GM19328 (cell line): Measurements from ENCODE around the gene LCAT.
"Not testable (repeated sequence)": the region's sequence is repeated elsewhere in the genome, so short reads cannot be mapped to it uniquely, and the experiment has no call there.

Experiments
- ATAC-seq: cut with Tn5 transposase; IDR thresholded peaks from one replicate; pipeline ENCODE4 v1.9.1; 2021; ENCODE audit warnings: mild to moderate bottlenecking, moderate library complexity; ENCODE audit not compliant: unreplicated experiment

The LCAT gene, protein sequence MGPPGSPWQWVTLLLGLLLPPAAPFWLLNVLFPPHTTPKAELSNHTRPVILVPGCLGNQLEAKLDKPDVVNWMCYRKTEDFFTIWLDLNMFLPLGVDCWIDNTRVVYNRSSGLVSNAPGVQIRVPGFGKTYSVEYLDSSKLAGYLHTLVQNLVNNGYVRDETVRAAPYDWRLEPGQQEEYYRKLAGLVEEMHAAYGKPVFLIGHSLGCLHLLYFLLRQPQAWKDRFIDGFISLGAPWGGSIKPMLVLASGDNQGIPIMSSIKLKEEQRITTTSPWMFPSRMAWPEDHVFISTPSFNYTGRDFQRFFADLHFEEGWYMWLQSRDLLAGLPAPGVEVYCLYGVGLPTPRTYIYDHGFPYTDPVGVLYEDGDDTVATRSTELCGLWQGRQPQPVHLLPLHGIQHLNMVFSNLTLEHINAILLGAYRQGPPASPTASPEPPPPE

DNA sequence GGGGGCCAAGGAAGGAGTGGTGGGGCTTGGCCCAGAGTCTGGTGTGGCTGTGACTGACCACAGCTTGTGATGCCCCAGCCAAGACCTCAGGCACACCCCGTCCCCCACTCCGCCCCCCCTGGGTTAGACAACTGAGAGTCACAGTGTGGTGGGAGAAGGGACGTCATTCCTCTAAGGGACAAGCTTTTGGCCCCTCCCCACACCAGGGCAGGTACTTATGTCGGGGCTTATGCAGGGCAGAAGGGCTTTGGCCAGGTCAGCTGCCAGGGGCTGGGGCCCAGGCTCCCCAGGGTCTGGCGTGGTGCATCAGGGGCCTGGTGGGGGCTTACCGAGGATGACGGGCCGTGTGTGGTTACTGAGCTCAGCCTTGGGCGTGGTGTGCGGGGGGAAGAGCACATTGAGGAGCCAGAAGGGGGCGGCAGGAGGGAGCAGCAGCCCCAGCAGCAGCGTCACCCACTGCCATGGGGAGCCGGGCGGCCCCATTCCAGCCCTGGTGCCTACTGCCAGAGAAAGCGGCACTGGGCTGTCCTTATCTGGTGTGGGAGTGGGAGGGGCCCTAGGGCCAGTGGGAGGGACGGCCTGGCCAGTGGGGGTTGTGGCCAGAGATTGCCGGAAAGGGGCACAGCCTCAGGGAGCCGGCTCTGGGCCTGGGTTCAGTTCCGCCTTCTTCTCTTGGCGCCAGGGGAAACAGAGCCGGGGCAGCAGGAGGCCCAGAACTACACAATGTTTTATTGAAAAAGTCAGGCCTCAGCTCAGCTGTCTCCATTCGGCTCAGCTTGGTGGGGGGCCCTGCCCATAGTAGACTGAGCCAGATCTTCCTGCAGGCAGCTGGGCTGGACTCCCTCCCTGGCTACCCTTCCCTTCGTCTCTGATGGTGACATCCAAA is at the start of gene LCAT:
Gene LCAT (minus strand): TSS at position 502 of the 886 bp plus-strand sequence. CDS start 19 bp downstream, at position 483.
- ATAC-seq: no peak

- ATAC-seq: peak; percentile 77
Measured at GRCh38 chr16:67993207-67994039, 49.5 kb upstream of the LCAT start.

DNA sequence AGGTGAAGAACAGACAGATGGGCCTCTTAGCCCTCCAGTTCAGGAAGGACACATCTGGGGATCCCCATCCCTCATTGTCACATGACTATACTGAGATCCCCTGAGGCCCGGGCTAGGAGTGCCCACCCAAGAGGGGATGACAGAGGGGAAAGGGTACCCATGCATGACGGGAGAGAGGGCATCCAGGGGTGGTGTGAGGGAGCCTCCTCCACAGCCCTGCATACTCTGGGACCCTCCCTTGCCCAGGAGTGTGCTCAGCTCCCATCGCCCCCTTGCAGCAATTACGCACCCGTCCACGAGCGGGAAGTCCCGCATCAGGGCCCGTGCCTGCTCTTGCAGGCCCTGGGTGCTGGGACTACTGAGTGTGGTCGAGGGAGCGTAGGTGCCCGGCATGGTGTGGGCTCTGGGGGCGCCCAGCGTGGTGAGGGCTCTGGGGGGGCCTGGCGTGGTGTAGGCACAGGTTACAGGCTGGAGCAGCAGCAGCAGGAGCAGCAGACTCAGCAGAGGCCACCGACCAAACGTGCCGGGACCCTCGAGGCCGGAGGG is 48.8 kb upstream of the LCAT start:
- peak; percentile 7 for ATAC-seq

DNA sequence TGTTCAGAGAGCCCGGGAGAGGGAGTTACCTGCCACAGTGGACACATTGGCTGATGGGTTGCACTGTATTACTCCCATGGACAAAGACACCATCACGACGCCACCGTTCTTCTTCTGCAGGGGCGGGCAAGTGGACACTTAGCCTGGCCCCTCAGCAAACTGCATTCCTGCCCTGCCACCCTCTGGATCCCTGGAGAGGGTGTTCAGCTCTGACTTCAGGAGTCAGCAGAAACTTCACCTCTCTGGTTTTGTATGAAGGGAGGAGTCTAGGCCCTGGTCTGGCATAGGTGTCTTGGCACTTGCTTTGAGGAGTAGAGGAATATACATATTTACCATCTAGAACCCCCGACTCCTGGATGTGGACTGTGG is 46.1 kb upstream of the LCAT start:
- ATAC-seq: no peak

DNA sequence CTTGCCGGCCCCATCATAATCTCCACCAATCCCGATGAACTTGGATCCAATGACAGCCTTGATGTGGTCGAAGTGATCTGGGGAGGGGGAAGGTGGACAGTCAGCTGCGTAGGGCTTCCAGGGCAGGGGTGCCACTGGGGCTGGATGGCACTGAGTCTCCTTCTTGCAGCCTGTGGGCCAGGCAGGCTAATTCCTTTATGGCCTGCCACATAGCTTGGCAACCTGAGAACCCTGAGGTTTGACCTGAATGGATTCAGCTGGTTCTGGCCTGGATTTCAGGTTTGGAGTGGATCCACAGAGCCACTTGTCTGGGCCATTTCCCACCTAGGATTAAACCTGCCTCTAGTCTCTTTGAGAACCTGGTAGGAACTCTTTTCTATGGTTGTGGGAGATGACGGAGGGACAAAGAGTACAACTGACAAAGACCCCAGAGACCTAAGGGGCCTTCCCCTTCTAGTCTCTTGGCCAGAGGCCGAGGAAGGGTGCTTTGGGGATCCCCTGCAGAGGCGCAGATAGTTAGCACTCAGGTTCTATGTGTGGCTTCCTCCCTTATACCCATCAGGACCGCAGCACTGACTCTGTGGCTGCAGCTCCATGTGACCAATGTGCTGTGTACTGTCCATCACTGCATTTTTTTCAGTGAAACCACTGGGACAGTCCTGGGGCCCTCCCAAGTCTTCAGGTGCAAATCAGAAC is 45.5 kb upstream of the LCAT start:
- no peak for ATAC-seq

DNA sequence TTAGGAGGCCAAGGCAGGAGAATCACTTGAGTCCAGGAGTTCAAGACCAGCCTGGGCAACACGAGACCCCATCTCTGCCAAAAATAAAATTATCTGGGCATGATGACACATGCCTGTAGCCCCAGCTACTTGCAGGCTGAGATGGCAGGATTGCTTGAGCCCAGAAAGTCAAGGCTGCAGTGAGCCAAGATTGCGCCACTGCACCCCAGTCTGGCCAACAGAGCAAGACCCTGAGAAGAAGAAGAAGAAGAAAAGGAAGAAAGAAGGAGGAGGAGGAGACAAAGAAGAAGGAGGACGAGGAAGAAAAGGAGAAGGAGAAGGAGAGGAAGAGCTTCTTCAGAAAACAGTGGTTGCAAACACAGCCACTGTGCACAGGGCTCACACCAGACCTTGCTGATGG is 44.8 kb upstream of the LCAT start:
- no peak for ATAC-seq

DNA sequence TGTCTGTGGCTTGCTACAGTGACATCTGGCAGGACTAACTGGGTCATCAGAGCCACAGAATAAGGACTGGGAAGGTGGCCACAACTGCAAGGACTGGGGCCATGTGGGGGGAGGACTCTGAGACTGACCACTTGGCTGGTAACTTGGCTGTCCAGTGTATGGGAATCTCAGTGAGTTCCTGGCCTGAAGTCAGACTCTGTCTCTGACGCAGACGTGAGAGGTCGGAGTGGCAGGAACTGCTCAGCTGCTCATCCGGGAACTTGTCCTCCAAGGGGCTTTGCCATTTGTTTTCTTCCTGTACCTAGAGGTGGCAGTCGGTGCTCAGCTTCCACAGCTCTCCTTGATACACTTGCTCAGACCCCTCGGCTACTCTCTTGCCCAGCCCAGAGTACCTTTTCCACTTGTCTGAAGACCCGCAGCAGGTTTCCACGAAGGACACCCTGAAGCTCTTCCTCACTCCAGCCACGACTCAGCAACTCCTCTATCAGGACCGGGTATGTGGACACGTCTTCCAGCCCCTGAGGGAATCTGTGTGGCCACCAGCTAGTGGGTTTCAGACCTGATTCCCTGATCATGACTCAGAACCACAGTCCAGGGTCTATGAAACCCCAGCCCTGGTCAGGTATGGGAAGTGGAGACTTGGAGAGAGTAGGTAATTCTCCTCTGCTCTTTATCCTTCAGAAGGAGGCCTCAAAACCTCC is 43.7 kb upstream of the LCAT start:
- no peak for ATAC-seq

DNA sequence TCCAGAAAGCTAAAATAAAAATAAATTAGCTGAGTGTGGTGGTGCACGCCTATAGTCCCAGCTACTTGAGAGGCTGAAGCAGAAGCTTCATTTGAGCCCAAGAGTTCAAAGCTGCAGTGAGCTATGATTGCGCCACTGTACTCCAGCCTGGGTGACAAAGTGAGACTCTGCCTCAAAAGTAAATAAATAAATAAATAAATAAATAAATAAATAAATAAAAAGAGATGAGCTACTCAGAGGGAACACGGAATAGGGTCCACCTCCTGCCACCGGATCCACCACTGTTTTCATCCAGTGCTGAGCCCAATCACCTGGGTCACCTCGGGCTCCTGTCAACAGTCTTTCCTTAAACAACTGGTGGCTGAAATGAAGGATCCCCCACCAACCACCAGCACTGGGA is 43.0 kb upstream of the LCAT start:
- ATAC-seq: no peak

DNA sequence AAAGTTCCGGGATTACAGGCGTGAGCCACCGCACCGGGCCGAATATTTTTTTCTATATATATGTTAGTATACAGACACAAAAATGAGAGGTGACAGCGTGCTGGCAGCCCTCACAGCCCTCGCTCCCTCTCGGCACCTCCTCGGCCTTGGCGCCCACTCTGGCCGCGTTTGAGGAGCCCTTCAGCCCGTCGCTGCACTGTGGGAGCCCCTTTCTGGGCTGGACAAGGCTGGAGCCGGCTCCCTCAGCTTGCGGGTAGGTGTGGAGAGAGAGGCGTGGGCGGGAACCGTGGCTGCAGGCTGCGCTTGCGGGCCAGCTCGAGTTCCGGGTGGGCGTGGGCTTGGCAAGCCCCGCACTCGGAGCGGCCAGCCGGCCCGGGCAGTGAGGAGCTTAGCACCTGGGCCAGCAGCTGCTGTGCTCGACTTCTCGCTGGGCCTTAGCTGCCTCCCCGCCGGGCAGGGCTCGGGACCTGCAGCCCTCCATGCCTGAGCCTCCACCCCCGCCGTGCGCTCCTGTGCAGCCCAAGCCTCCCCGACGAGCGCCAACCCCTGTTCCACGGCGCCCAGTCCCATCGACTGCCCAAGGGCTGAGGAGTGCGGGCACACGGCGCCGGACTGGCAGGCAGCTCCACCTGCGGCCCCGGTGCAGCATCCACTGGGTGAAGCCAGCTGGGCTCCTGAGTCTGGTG is 38.2 kb upstream of the LCAT start:
- no peak for ATAC-seq

DNA sequence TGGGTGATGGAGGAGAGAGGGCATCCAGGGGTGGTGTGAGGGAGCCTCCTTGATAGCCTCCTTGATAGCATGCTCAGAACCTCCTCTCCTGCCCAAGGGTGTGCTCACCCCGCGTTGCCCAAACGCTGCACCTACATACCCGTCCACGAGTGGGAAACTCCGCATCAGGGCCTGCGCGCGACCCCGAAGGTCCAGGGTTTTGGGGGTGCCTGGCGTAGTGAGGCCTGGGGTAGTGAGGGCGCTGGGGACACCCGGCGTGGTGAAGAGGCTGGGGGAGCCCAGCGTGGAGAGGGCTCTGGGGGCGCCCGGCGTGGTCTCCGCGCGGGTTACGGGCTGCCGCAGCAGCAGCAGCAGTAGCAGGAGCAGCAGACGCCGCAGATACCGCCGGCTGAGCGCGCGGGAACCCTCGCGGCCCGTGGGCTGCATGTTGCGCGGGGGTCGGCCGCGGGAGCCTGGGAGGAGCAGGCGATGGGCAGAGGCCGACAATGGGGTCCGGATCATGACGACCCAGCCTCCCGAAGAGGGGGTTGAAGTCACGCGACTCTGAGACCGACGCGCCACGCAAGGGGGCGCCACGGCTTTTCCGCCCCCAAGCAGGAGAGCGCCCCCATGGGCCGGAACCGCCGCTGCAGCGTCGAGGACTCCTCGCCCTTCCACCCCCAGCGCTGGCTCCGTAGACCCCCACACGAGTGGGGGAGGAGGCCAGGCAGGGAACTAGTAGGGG is 36.2 kb upstream of the LCAT start, which contains the start of gene DPEP3:
Gene DPEP3 (minus strand): TSS at position 545 of the 724 bp plus-strand sequence. CDS start 119 bp downstream, at position 426.
- ATAC-seq: no peak

DNA sequence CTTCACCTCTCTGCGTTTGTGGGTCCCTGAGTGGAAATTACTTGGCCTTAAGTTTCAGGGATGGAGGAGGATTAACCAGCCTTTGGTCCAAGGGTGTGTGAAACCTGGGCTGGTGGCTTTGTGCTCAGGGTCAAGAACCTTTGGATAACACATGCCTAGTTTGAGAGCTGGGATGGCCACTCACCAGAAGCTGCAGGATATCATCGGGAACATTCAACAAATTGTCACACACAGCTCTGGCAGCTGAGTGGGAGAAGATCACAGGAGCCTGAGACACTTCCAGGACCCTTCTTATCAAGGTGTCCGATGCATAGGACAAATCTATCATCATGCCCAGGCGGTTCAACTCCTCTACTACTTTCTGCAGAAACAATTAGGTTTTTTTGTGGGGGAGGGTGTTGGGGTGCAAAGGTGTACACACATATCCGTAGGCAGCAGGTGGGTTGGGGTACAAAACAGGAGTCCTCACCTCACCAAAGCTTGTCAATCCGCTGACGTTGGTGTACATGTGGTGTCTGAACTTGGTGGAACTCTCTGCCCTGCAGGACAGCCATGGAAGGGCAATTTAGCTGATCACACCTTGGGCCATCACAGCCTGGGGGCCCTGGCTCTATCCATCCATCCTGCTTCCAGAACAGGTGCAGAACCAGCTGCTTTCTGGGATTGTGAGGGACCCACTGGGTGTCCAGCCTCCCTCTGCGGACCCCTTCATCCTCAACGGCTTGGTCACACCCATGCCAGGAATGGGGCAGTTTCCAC is 33.7 kb upstream of the LCAT start:
- ATAC-seq: no peak

DNA sequence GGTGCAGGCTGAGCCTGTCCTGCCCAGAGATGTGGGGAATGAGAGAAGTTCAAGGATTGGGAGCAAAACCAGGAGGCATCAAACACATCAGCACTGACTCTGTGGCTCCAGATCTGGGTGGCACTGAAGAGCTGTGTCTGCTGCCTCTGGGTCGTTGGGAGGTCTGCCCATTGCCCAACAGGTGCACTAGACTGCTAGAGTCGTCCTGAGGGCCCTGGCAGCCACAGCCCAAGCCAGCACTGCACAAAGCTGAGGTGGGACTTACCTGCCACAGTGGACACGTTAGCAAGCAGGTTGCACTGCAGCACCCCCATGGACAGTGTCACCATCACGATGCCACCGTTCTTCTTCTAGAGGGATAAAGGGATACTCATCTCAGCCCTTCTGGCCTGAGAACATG is 33.1 kb upstream of the LCAT start:
- no peak for ATAC-seq

DNA sequence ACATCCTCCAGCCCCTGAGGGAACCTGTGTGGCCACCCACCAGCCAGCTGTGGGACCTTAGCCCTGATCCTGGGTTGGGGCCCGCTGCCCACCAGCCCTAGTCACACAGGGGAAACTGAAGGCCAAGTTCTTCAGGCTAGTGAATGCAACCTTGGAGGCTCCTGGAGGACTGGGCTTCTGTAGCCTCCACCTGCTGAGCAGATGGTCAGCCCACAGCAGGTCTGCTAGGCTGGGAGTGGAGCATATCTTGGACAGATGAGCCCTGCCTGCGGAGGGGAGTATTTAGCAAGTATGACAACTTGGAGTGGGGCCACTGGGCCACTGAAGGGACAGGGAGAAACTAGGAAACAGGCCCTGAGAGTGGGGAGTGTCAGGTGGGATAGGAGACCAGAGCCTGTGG is 32.3 kb upstream of the LCAT start:
- no peak for ATAC-seq

- no peak for ATAC-seq
Measured at GRCh38 chr16:67975321-67976105, 31.6 kb upstream of the LCAT start.

DNA sequence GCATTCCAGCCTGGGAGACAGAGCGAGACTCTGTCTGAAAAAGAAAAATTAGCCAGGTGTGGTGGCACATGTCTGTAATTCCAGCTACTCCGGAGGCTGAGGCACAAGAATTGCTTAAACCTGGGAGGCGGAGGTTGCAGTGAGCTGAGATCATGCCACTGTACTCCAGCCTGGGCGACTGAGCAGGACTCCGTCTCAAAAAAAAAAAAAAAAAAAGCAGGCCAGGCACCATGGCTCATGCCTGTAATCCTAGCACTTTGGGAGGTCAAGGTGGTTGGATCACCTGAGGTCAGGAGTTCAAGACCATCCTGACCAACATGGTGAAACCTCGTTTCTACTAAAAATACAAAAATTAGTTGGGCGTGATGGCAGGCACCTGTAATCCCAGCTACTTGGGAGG is 28.4 kb upstream of the LCAT start:
- not testable (repeated sequence) for ATAC-seq

GRCh38 chr16:67971111-67971510 is 27.2 kb upstream of the LCAT start:
- ATAC-seq: no peak
